GM03348 (cell line): ENCODE measurements around the gene EGR4.

Experiments
- DNase-seq: peaks from one replicate; pipeline ENCODE4 v3.0.0; 2012; ENCODE audit warnings: low spot score

The EGR4 gene

GRCh38 chr2:73249636-73250035, 43.7 kb downstream of the EGR4 start:
- DNase-seq = no peak

- DNase-seq = no peak
Observed at GRCh38 chr2:73246850-73247249, 46.5 kb downstream of the EGR4 start.

GRCh38 chr2:73244580-73244979, 48.8 kb downstream of the EGR4 start:
- no peak for DNase-seq

- no peak for DNase-seq
Observed at GRCh38 chr2:73243884-73244570, 49.3 kb downstream of the EGR4 start.
